NCI-H460 (cell line): ENCODE results near the gene MS4A10. TPM values are rescaled to one million over a fixed set of nuclear protein-coding genes. Genes with fewer than 3 reads are reported as not detected.

ENCODE experiments used
- DNase-seq: peaks from one replicate; pipeline ENCODE4 v3.0.0-alpha.2; 2016; ENCODE audit warnings: low read depth; ENCODE audit errors: extremely low read depth
- total RNA-seq: library from RNA; depleted of rRNA; stranded (reverse); fragments of >200 nt; shearing (Covaris generic); gene quantifications from 2 replicates; pipeline ENCODE4 v1.2.3, GENCODE V29; 2014; rRNA removed

Gene MS4A10
- total RNA-seq, 1 experiment from 2014 or later, result not detected

DNA sequence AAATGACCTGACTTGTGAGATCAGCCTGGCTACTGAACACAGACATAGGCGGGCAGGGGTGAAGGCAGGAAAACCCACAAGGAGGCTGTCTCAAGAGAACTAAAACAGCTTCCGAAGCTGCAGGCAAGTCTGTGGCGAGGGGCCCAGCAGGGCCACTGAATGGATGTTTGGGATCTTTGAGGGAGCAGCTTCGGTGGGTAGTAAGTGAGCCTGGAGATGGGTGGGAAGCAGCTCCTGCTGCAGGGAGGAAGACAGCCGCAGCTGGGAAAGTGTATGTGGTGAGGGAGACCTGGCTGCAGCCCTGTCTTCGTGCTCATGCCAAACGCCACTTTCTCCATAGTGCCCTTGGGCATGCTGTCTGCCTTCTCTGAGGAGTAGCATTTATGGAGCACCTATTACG, 60.2 kb downstream of the MS4A10 start:
- DNase-seq, result no peak

DNA sequence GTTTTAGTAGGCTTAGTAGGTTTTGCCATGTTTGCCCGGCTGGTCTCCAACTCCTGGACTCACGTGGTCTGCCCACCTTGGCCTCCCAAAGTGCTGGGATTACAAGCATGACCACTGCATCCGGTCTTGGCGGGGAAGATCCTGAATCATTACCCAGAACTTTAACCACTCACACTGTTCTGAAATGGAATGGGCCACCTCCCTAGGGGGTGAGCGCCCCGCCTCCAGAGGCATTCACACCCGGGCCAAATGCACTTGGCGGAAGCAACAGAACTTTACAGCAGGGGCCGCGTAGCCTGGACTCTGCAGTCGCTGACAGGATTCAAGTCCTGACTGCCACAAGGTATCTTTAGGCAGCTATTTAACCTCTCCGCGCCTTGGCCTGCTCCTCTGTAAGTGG, 62.1 kb downstream of the MS4A10 start:
- no peak for DNase-seq

DNA sequence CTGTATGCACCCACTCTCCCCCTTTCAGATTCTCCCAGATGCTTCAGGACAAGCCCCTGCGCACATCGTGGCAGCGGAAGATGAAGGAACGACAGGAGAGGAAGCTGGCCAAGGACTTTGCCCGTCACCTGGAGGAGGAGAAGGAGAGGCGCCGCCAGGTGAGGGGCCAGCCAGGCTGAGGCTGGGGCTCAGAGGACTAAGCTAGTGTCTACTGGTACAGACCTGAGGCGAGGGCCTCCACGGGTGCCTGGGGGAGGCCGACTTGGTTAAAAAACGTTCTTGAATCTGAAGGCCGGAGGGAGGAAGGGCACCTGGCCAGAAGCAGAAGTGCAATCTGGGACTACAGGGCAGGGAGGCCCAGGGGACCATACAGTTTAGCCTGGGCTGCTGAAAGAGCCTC, 62.8 kb downstream of the MS4A10 start:
- no peak for DNase-seq

DNA sequence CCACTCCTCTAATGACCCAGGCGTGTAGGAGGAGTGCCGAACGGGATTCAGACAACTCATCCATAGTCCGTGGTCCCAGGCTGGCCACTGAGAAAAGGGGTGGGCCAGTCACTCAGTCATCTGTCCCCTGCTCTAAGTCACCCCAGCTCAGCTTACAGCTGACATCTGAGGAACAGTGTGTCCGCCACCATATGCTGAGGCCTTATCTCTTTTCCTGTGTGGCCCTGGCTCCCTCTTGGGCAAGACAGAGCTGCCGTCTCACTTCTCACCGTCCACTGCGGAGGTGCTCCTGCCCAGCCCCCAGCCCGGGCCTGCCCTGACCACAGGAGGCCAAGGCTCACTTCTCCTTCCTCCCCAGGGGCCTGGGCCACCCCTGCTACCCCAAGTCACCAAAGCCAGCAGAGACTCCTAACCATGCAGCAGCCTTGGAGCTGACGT, 63.6 kb downstream of the MS4A10 start:
- DNase-seq, result no peak

DNA sequence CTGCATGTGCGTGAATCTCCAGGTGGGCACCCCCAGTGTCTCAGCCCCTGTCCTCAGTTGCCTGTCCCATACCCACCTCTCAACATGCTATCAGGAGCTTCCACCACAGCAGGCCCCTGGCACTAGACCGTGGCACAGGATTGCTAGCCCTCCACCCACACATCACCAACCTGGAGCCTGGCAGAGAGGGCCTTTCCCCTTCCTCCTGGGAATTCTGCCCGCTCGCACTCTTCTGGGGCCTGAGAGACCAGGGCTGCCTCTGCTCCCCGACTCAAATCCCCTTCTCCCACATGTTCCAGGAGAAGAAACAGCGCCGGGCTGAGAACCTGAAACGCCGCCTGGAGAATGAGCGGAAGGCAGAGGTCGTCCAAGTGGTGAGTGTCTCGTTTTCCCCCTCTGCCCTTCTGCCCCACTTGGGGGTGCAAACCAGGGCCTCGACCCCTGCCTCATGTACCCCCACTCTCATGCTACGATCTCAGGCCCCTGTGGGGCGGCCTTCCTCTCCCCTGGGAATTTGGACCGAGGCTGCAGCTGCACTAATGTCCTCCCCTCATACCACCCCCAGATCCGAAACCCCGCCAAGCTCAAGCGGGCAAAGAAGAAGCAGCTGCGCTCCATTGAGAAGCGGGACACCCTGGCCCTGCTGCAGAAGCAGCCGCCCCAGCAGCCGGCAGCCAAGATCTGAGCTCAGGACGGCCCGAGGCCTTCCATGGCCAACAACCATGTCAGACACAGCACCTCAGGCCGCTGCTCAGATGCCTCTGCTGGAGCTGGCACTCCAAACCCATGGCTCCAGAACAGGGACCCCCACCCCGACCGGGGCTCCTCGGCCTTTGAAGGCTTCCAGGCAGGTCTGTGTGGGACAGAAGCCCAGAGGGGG, 64.7 kb downstream of the MS4A10 start:
- no peak for DNase-seq

Other genes with a start within 250 kb of the MS4A10 start
- gene MS4A8, start 85.7 kb upstream of the MS4A10 start, total RNA-seq, result not detected in 2 replicates
- gene MS4A18, start 60.6 kb upstream of the MS4A10 start, total RNA-seq, result not detected in 2 replicates
- gene MS4A15, start 28.5 kb upstream of the MS4A10 start, total RNA-seq, result not detected in 2 replicates
- gene CCDC86, start 56.8 kb downstream of the MS4A10 start, total RNA-seq, result 13.5 and 15.0 TPM in 2 replicates
- not detected in 2 replicates for gene PTGDR2, start 70.6 kb downstream of the MS4A10 start, total RNA-seq
- not detected in 2 replicates for gene ZP1, start 82.2 kb downstream of the MS4A10 start, total RNA-seq
- gene PRPF19, start 121.3 kb downstream of the MS4A10 start, total RNA-seq, result 48.8 and 49.5 TPM in 2 replicates
- gene TMEM109, start 128.8 kb downstream of the MS4A10 start, total RNA-seq, result 27.2 and 38.1 TPM in 2 replicates
- 20.9 and 22.0 TPM in 2 replicates for gene TMEM132A, start 139.1 kb downstream of the MS4A10 start, total RNA-seq
- gene SLC15A3, start 166.8 kb downstream of the MS4A10 start, total RNA-seq, result not detected in 2 replicates
- not detected in 2 replicates for gene CD6, start 186.3 kb downstream of the MS4A10 start, total RNA-seq